Endothelial cell of umbilical vein (primary cell): ENCODE data around the gene MYZAP. TPM values are rescaled to one million over a fixed set of nuclear protein-coding genes. Genes with fewer than 3 reads are reported as not detected.

Source experiments
- BruUV-seq: library from RNA; stranded (reverse); fragments of 400-500 nt; replicated peaks from 2 replicates; lab custom pipeline; 2021; lab: Mats Ljungman, UMichigan
- CTCF ChIA-PET: fragments of 300-600, 350-600 bp; sonication (Branson Sonifier 250); formaldehyde crosslinking; loops from one replicate; lab custom pipeline; 2021; ENCODE audit warnings: antibody characterized with exemption, inconsistent platforms; lab: Charles Lee
- POLR2A ChIA-PET: fragments of 300-600, 350-600 bp; sonication (Branson Sonifier 250); formaldehyde crosslinking; loops from one replicate; lab custom pipeline; 2021; ENCODE audit warnings: antibody characterized with exemption, inconsistent platforms; lab: Charles Lee
- DNase-seq: peaks from one replicate; pipeline ENCODE4 v3.0.0-alpha.2; 2011; ENCODE audit warnings: low read depth, low spot score
- FAIRE-seq: peaks from 2 replicates; lab custom pipeline; 2011; peaks lifted over from hg19 to GRCh38; lab: Jason Lieb, UNC
- H2AFZ ChIP-seq: 2 replicates; pipeline ENCODE4 v1.6.0; 2012; ENCODE audit warnings: low read depth, low read length, control low read depth, inconsistent platforms
- H3K27ac ChIP-seq: 2 replicates; pipeline ENCODE4 v1.5.1; 2011; ENCODE audit warnings: low read depth, mild to moderate bottlenecking, control low read depth, low read length, moderate library complexity; ENCODE audit not compliant: insufficient read depth
- H3K27me3 ChIP-seq, 2 experiments: 2 replicates each; pipeline versions ENCODE4 v1.6.0 to v1.6.1; 2011; ENCODE audit warnings: low read length in 2 of 2, mixed read lengths in 1 of 2; ENCODE audit not compliant: control insufficient read depth in 2 of 2, insufficient read depth in 2 of 2
- H3K36me3 ChIP-seq, 2 experiments: 2 replicates in 1 of 2; 3 replicates in 1 of 2; pipeline ENCODE4 v1.5.1; 2011; ENCODE audit warnings: low read length in 2 of 2, mild to moderate bottlenecking in 1 of 2, moderate library complexity in 1 of 2; ENCODE audit not compliant: control insufficient read depth in 2 of 2, insufficient read depth in 2 of 2; ENCODE audit errors: extremely low read depth in 1 of 2
- H3K4me1 ChIP-seq: 3 replicates; pipeline ENCODE4 v1.5.1; 2011; ENCODE audit warnings: mild to moderate bottlenecking, low read length; ENCODE audit not compliant: control insufficient read depth, insufficient read depth; ENCODE audit errors: extremely low read depth
- H3K4me2 ChIP-seq: 2 replicates; pipeline ENCODE4 v1.6.1; 2011; ENCODE audit warnings: low read length, control low read depth, mixed read lengths; ENCODE audit not compliant: insufficient read depth
- H3K4me3 ChIP-seq, 3 experiments: fragments of 200-600 bp in 1 of 3; sonication (generic), shearing (Covaris generic) in 1 of 3; replicated peaks in 1 of 3; 2 replicates each; pipeline ENCODE4 v1.5.1; 2011 to 2016; ENCODE audit warnings: control low read depth in 3 of 3, low read length in 3 of 3, mild to moderate bottlenecking in 2 of 3, inconsistent platforms in 1 of 3, low read depth in 1 of 3, moderate library complexity in 1 of 3; ENCODE audit not compliant: insufficient read depth in 1 of 3
- H3K79me2 ChIP-seq: 2 replicates; pipeline ENCODE4 v1.6.0; 2012; ENCODE audit warnings: low read length, inconsistent platforms; ENCODE audit not compliant: control insufficient read depth, insufficient read depth
- H3K9ac ChIP-seq: replicated peaks from 2 replicates; pipeline ENCODE3; 2011; ENCODE audit warnings: low read length, control low read depth; ENCODE audit not compliant: insufficient read depth; ENCODE audit errors: extremely low read depth
- H3K9me1 ChIP-seq: replicated peaks from 3 replicates; pipeline ENCODE4 v1.6.0; 2011; ENCODE audit warnings: mild to moderate bottlenecking, low read length; ENCODE audit not compliant: control insufficient read depth, insufficient read depth; ENCODE audit errors: extremely low read depth
- H3K9me3 ChIP-seq: replicated peaks from 2 replicates; pipeline ENCODE4 v1.5.1; 2012; ENCODE audit warnings: low read length, inconsistent platforms; ENCODE audit not compliant: control insufficient read depth, insufficient read depth
- H4K20me1 ChIP-seq: replicated peaks from 2 replicates; pipeline ENCODE3; 2011; ENCODE audit warnings: mild to moderate bottlenecking, low read length; ENCODE audit not compliant: control insufficient read depth, insufficient read depth; ENCODE audit errors: extremely low read depth
- EZH2 ChIP-seq: IDR thresholded peaks from 2 replicates; pipeline ENCODE4 v1.6.1; 2012; ENCODE audit warnings: borderline replicate concordance, low read depth, mild to moderate bottlenecking, moderate library complexity, low read length, inconsistent platforms; ENCODE audit not compliant: severe bottlenecking
- FOS ChIP-seq: IDR thresholded peaks from 2 replicates; pipeline ENCODE4 v1.6.1; 2011; ENCODE audit warnings: mild to moderate bottlenecking, low read length, moderate library complexity, borderline replicate concordance; ENCODE audit not compliant: insufficient read depth
- GATA2 ChIP-seq: IDR thresholded peaks from 2 replicates; pipeline ENCODE4 v1.7.0; 2011; ENCODE audit warnings: low read depth, mild to moderate bottlenecking, moderate library complexity, mixed read lengths, low read length; ENCODE audit not compliant: insufficient read length, insufficient read depth
- JUN ChIP-seq: IDR thresholded peaks from 2 replicates; pipeline ENCODE4 v1.6.1; 2011; ENCODE audit warnings: borderline replicate concordance, low read depth; ENCODE audit not compliant: insufficient read length, insufficient read depth
- MAX ChIP-seq: IDR thresholded peaks from 2 replicates; pipeline ENCODE4 v1.6.1; 2011; ENCODE audit not compliant: insufficient read depth, insufficient read length
- MYC ChIP-seq: IDR thresholded peaks from one replicate; pipeline ENCODE4 v1.6.1; 2011; ENCODE audit warnings: mild to moderate bottlenecking, low read depth, low read length
- POLR2A ChIP-seq: IDR thresholded peaks from 2 replicates; pipeline ENCODE4 v1.6.1; 2012; ENCODE audit warnings: low read depth, mild to moderate bottlenecking, control low read depth, low read length
- POLR2AphosphoS5 ChIP-seq: IDR thresholded peaks from 2 replicates; pipeline ENCODE4 v1.6.1; 2012; ENCODE audit warnings: low read depth, mild to moderate bottlenecking, control low read depth, low read length, moderate library complexity; ENCODE audit not compliant: insufficient read depth
- dilution Hi-C: fragments of 300-500 bp; cut with MboI; formaldehyde crosslinking; loops from one replicate; pipeline ENCODE4 v1.15.0; 2019; ENCODE audit warnings: low sequenced_read_pairs; ENCODE audit not compliant: extremely low pct_ligation_motif_present
- intact Hi-C: fragments of 100-400 bp; cut with micrococcal nuclease; formaldehyde crosslinking; loops from one replicate; pipeline ENCODE4 v1.10.0; 2022
- polyA plus RNA-seq, 4 experiments: library from polyadenylated mRNA; depleted of rRNA in 3 of 4; stranded (reverse) in 3 of 4; unstranded in 1 of 4; fragments of >200 nt; gene quantifications; 2 replicates each; pipeline versions ENCODE4 v1.2.1 to v1.2.3, GENCODE V29; 2011 to 2012; ENCODE audit warnings: missing spikeins in 1 of 4
- total RNA-seq: library from RNA; stranded (reverse); gene quantifications from 2 replicates; pipeline ENCODE4 v1.2.3, GENCODE V29; 2021
- TF ChIP-seq, protein P1 (sequence below), 2 donors: IDR thresholded peaks; 1 replicate in 1 of 2; 2 replicates in 1 of 2; pipeline ENCODE4 v1.5.1; 2011; ENCODE audit warnings: low read length in 2 of 2, mild to moderate bottlenecking in 2 of 2, moderate library complexity in 2 of 2, control low read depth in 1 of 2, inconsistent platforms in 1 of 2, low read depth in 1 of 2; ENCODE audit not compliant: insufficient read depth in 1 of 2; ENCODE audit errors: extremely low read depth in 1 of 2

The MYZAP gene
- total and polyA plus RNA-seq, 2 donors (not counting 3 experiments of a cell fraction or from before 2014, with no cell fraction given), result 6.3 to 8.1 TPM

DNA sequence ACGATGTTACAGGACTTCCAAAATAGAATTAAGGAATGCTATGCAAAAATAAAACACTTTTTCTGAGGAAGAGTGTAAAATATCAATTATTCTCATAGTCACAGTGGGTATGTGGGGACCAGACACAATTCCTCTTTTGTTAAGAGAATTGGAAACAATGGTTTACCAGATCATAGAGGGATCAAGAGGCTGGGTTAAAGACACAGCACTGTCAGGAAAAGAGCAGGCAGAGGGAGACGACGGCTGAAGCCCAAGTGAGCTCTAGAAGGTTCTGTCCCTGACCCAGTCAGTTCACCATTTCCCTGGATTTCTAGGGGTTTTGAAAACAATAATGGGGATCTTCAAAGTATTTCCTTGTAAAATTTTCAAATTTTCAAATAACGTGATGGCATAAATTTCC is 60.8 kb downstream of the MYZAP start:
- TF ChIP-seq MYC, result no peak
- TF ChIP-seq, protein P1, sequence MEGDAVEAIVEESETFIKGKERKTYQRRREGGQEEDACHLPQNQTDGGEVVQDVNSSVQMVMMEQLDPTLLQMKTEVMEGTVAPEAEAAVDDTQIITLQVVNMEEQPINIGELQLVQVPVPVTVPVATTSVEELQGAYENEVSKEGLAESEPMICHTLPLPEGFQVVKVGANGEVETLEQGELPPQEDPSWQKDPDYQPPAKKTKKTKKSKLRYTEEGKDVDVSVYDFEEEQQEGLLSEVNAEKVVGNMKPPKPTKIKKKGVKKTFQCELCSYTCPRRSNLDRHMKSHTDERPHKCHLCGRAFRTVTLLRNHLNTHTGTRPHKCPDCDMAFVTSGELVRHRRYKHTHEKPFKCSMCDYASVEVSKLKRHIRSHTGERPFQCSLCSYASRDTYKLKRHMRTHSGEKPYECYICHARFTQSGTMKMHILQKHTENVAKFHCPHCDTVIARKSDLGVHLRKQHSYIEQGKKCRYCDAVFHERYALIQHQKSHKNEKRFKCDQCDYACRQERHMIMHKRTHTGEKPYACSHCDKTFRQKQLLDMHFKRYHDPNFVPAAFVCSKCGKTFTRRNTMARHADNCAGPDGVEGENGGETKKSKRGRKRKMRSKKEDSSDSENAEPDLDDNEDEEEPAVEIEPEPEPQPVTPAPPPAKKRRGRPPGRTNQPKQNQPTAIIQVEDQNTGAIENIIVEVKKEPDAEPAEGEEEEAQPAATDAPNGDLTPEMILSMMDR (IDR thresholded peaks at IDR 0.05; ENCODE audit: extremely low read depth in 1 of 2, insufficient read depth in 1 of 2, low read depth in 1 of 2, low read length in 2 of 2), result no peak
- TF ChIP-seq MAX, result no peak
- no peak for TF ChIP-seq POLR2A
- TF ChIP-seq EZH2, result no peak
- no peak for TF ChIP-seq JUN
- no peak for TF ChIP-seq POLR2AphosphoS5
- TF ChIP-seq FOS, result no peak
- no peak for TF ChIP-seq GATA2
- Histone ChIP-seq H2AFZ (no peak overlapping the region), H3K9me1 (no peaks in the 10 kb centered on the region), H3K36me3 (peaks cover 0 to 3% of the 10 kb centered on the region in 2 experiments), H3K9me3 (no peaks in the 10 kb centered on the region), H3K27me3 (no peaks in the 10 kb centered on the region), H3K9ac (no peak overlapping the region), H3K27ac (no peak overlapping the region), H3K4me1 (peaks cover 4% of the 10 kb centered on the region), H3K4me2 (no peak overlapping the region), H3K4me3 (no peak overlapping the region), H4K20me1 (no peaks in the 10 kb centered on the region), H3K79me2 (no peaks in the 10 kb centered on the region)
- DNase-seq (no peak), FAIRE-seq (no peak)
- dilution Hi-C loops, result no loop called here
- BruUV-seq, result no TSS peak
- intact Hi-C loops, result no loop called here
- CTCF ChIA-PET, result interaction anchor here (1.1 to 2.2 kb wide), 3 partner anchors 9 to 92 kb away, joined by 3 to 6 read pairs (median 5); no protein-coding TSS in a partner anchor
- POLR2A ChIA-PET, result no interaction called here
